K562 (cell line): ENCODE results near the gene FEV.

Experiments used
- DPF2 ChIP-seq: fragments of 450-650 bp; IDR thresholded peaks from 2 replicates; pipeline ENCODE4 v1.6.1; 2016
- FOXJ2 ChIP-seq: fragments of 200-800 bp; sonication (Bioruptor generic); IDR thresholded peaks from 2 replicates; pipeline ENCODE4 v1.6.1; 2016; ENCODE audit warnings: missing genetic modification characterization, missing compliant biosample characterization
- MAFF ChIP-seq: IDR thresholded peaks from 2 replicates; pipeline ENCODE4 v1.6.1; 2012; ENCODE audit warnings: low read length, improper control_type of control experiment
- RAD21 ChIP-seq, 2 experiments: fragments of 250-450 bp in 1 of 2; fragments of 450-650 bp in 1 of 2; sonication (Bioruptor Pico) in 1 of 2; formaldehyde crosslinking in 1 of 2; IDR thresholded peaks in 1 of 2; conservative IDR thresholded peaks in 1 of 2; 2 replicates each; pipeline versions ENCODE4 v1.4.0 to v1.8.0; 2020 to 2022; ENCODE audit warnings: mild to moderate bottlenecking in 2 of 2, moderate library complexity in 1 of 2
- TAF1 ChIP-seq: IDR thresholded peaks from 2 replicates; pipeline ENCODE4 v1.6.1; 2011; ENCODE audit warnings: mild to moderate bottlenecking, low read length, moderate library complexity; ENCODE audit not compliant: insufficient read depth, control insufficient read depth, severe bottlenecking; ENCODE audit errors: extremely low read depth
- TBP ChIP-seq: optimal IDR thresholded peaks from 2 replicates; pipeline ENCODE3; 2011; ENCODE audit warnings: low read depth, low read length, improper control_type of control experiment
- ZNF175 ChIP-seq: fragments of 200-800 bp; sonication (Bioruptor generic); IDR thresholded peaks from 2 replicates; pipeline ENCODE4 v1.6.1; 2016; ENCODE audit warnings: low read depth, mild to moderate bottlenecking, missing genetic modification characterization, missing compliant biosample characterization
- TF ChIP-seq, protein P1 (sequence below), 3 experiments: IDR thresholded peaks in 2 of 3; conservative IDR thresholded peaks in 1 of 3; 2 replicates each; pipeline ENCODE4 v1.5.1; 2011 to 2012; ENCODE audit warnings: low read length in 3 of 3, mild to moderate bottlenecking in 3 of 3, control low read depth in 2 of 3, improper control_type of control experiment in 1 of 3, inconsistent platforms in 1 of 3, low read depth in 1 of 3, mixed read lengths in 1 of 3, moderate library complexity in 1 of 3; ENCODE audit not compliant: insufficient read depth in 2 of 3
- TF ChIP-seq, protein P2 (sequence below), 2 experiments: fragments of 450-650 bp; formaldehyde crosslinking in 1 of 2; IDR thresholded peaks; 2 replicates each; pipeline versions ENCODE4 v1.4.0 to v1.6.1; 2014 to 2020; ENCODE audit warnings: mild to moderate bottlenecking in 2 of 2, borderline replicate concordance in 1 of 2, low read depth in 1 of 2

DNA sequence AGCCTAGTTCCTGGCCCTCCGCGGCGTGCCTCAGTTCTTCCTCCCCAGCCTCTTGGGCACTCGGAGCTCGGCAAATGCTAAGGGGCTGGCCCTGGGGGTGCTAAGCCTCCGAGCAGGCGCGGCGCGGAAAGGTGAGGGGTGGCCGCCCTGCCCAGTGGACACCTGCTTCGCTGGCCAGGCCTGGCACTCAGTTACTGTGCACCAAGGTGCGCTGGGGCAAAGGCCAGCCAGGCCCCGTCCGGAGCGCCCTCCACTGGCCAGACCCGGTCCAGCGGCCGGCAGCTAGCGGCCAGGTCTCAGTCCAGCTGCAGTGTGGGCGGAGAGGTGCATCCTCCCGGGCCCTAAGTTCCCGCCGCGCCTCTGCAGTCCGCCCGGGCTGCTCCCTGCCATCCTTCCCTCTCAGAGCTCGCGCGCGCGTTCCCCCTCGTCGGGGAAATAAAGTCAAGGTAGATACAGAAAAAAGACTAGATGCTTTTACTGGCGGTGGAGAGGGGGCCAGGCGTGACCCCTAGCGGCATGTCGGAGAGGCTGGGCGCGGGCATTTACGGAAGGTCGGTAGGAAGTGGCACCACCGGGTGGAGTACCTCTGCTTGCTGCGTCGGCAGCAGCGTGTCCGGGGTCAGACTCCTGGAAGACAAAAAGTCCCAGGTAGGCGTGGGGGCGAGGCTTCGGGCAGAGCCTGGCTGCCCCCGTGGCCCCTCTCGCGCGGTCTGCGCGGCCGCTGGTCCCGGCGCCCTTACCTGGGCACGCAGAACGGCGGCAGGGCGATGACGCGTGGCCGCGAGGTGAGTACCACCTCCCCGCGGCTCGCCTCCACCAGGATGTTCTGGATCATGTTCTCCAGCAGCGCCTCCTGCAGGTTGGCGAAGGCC lies 17.6 kb upstream of the FEV start:
- TF ChIP-seq, protein P1, sequence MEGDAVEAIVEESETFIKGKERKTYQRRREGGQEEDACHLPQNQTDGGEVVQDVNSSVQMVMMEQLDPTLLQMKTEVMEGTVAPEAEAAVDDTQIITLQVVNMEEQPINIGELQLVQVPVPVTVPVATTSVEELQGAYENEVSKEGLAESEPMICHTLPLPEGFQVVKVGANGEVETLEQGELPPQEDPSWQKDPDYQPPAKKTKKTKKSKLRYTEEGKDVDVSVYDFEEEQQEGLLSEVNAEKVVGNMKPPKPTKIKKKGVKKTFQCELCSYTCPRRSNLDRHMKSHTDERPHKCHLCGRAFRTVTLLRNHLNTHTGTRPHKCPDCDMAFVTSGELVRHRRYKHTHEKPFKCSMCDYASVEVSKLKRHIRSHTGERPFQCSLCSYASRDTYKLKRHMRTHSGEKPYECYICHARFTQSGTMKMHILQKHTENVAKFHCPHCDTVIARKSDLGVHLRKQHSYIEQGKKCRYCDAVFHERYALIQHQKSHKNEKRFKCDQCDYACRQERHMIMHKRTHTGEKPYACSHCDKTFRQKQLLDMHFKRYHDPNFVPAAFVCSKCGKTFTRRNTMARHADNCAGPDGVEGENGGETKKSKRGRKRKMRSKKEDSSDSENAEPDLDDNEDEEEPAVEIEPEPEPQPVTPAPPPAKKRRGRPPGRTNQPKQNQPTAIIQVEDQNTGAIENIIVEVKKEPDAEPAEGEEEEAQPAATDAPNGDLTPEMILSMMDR (IDR thresholded peaks at IDR 0.05 in 2 of 3, conservative IDR thresholded peaks at IDR 0.05 in 1 of 3; ENCODE audit: insufficient read depth in 2 of 3, low read depth in 1 of 3, low read length in 3 of 3) = peak; percentile 59 to 90 (median 61); a peak in 5 of 6 replicates
- TF ChIP-seq ZNF175 (CRISPR knock-in tag) (no peak), DPF2 (no peak), FOXJ2 (tag) (no peak), RAD21 (CRISPR knock-in tag; conservative IDR thresholded peaks at IDR 0.05 in 1 of 2, IDR thresholded peaks at IDR 0.05 in 1 of 2) (peak; percentile 21 to 54; a peak in 1 of 4 replicates), TBP (no peak), TAF1 (no peak), MAFF (no peak)
- TF ChIP-seq, protein P2, sequence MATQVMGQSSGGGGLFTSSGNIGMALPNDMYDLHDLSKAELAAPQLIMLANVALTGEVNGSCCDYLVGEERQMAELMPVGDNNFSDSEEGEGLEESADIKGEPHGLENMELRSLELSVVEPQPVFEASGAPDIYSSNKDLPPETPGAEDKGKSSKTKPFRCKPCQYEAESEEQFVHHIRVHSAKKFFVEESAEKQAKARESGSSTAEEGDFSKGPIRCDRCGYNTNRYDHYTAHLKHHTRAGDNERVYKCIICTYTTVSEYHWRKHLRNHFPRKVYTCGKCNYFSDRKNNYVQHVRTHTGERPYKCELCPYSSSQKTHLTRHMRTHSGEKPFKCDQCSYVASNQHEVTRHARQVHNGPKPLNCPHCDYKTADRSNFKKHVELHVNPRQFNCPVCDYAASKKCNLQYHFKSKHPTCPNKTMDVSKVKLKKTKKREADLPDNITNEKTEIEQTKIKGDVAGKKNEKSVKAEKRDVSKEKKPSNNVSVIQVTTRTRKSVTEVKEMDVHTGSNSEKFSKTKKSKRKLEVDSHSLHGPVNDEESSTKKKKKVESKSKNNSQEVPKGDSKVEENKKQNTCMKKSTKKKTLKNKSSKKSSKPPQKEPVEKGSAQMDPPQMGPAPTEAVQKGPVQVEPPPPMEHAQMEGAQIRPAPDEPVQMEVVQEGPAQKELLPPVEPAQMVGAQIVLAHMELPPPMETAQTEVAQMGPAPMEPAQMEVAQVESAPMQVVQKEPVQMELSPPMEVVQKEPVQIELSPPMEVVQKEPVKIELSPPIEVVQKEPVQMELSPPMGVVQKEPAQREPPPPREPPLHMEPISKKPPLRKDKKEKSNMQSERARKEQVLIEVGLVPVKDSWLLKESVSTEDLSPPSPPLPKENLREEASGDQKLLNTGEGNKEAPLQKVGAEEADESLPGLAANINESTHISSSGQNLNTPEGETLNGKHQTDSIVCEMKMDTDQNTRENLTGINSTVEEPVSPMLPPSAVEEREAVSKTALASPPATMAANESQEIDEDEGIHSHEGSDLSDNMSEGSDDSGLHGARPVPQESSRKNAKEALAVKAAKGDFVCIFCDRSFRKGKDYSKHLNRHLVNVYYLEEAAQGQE (IDR thresholded peaks at IDR 0.05; ENCODE audit: borderline replicate concordance) = peak; percentile 40; the same call in 1 of the 2 replicates
- TF ChIP-seq, protein P2 (CRISPR knock-in tag; IDR thresholded peaks at IDR 0.05; ENCODE audit: low read depth) = no peak
